Stimulated activated CD4-positive, alpha-beta T cell treated with anti-CD3 and anti-CD28 coated beads, TNF-alpha, amount 100 ng/mL, for 24 hours (primary cell): ENCODE data around the gene PRELID3B.

ENCODE experiments used
- DNase-seq, 3 experiments: peaks; one replicate each; pipeline ENCODE4 v3.0.0-alpha.2; 2020; ENCODE audit warnings: low read depth in 3 of 3

PRELID3B gene

DNA sequence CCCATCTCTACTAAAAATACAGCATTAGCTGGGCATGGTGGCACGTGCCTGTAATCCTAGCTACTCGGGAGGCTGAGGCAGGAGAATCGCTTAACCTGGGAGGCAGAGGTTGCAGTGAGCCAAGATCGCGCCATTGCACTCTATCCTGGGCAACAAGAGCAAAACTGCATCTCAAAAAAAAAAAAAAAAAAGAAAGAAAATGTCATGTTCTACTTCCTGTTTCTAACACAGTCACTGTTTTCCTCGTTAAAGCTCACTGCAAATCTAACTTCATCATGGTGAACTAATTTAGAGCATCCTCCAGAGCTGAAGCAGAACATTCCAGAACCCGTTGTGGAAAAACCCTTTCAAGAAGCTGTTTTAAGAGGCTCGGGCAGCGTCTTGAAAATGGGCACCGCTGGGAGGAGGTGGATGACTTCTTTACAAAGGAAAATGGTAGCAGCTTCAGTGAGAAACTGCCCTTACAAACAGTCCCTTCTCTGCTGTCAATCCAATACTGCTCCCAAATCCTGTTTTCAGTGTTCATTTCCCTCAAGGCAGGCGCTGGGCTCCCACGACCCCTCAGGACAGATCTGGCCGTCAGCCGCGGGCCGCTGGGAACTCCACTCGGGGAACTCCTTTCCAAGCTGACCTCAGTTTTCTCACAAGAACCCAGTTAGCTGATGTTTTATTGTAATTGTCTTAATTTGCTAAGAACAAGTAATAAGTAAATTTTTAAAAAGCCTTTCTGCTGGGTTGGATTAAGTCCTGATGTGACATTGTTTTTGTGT is 48.0 kb downstream of the PRELID3B start:
- DNase-seq: no peak

DNA sequence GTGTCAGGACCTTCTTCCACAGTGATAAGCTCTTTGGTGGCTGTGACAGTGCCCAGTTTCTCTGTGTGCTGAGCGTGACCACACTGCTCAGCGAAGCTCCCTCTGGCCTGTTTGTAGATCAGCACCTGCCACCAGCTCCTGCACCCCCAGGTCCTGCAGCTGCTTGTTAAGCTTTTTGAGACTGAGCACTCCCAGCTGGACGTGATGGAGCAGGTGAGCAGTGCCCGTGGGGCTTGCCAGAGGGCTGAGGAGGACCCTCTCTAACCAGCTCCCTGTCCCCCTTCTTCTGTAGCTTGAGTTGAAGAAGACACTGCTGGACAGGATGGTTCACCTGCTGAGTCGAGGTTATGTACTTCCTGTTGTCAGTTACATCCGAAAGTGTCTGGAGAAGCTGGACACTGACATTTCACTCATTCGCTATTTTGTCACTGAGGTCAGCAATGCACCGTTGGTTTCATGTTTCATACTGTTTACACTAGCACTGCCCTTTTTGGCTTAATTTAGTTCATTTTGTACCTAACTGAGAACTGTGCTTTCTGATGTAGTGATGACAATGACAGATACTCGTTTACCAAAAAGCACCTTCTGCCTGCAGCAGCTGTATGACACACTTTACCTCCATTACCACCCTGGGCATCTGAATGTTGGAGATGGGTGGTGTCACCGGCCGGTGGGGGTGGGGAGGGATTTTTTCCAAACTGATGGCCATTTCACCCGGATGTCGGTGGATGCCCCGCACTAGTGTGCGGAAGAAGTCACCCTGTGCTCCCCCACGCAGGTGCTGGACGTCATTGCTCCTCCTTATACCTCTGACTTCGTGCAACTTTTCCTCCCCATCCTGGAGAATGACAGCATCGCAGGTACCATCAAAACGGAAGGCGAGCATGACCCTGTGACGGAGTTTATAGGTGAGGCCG is 49.0 kb downstream of the PRELID3B start:
- no peak for DNase-seq

- no peak for DNase-seq
Measured at GRCh38 chr20:58992911-58993310, 49.7 kb downstream of the PRELID3B start.

DNA sequence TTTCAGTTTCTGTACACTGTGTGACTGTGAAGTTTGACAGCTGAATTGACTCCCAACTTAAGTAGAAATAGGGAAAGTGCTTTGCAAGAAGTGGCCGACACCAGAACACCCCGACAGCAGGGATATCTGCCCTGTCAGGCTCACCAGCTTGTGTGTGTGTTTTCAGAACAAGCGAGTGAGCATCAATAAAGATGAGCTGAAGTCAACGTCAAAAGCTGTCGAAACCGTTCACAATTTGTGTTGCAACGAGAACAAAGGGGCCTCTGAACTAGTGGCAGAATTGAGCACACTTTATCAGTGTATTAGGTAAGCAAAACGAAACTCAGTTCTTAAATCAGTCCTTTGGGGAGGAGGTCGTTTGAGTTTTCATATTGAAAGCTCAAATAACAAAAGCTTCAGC is 50.9 kb downstream of the PRELID3B start:
- no peak for DNase-seq

GRCh38 chr20:58990651-58991445 is 51.7 kb downstream of the PRELID3B start:
- DNase-seq: no peak

- no peak for DNase-seq
Measured at GRCh38 chr20:58989196-58989595, 53.4 kb downstream of the PRELID3B start.

DNA sequence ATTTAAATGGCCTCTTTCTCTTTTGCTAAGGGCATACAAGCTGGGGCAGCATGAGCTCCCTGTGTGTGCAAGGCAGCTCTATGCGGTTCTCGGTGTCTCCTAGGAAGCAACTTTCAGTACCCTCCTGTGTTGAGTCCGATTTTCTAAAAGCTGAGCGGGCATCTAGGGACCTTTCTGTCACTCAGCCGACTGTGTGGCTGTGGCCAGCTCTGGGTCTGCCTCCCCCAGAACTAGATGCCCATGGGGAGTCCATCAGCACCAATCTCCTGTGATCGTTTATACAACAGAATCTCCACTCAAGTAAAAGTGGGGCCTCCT is 54.1 kb downstream of the PRELID3B start:
- DNase-seq: no peak

DNA sequence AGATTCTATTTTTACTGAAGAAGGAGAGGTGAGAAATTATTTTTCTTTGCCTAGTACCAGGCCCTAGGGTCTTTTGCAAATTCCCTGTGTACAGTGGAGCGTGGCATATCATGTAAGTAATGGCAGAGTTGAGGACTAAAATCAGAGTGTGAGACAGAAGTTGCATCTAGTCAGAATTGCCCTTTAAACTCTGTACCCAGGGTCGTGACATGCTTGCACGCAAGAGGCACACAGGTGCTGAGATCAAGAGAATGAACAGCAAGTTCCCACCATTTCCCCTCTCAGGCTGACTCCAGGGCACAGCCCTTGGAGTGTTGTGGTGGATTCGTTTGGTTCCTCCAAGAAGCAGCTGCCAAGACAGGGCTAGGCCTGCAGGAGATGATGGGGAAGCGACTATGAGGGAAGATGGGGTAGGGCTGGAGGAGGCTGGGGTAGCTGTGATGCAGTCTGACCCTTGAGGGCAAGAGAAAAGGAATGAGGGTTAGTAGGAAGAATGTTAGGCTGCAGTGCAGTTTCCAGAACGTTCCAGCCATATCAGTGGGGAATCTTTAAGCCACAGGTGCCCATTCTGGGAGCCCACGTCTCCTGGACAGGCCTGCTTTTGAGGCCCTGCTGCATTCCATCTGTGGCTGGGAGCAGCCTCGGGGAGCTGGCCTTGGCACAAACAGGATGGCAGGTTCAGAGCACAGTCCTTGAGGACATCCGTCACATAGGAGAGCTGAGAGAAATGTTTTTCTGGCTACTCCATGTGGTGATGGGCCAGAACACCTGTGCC is 54.6 kb downstream of the PRELID3B start:
- DNase-seq: no peak

DNA sequence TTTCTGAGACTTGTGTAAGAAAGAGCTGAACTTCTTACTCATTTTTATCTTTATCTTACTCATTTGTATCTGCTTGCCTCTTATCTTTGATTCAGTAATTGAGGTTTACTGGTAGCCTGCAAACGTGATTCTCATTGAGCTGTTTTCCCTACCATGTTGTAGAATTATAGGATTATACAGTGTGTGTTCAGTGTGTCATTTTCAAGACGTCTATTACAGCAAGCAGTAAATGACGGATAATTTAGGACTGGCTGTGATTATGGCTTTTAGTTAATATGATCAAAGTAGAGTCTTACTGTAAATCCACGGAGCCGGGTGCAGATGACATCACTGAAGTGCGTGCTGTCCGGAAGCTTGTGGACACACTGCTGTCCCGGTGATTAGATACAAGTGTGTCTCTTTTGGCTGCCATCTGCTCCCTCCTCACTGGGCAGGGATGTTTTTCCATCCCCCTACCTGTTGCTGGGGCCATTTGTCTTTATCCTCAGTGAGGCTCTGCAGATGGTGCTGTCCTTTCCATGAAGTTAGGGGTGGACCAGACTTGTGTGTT is 55.5 kb downstream of the PRELID3B start:
- DNase-seq: no peak

DNA sequence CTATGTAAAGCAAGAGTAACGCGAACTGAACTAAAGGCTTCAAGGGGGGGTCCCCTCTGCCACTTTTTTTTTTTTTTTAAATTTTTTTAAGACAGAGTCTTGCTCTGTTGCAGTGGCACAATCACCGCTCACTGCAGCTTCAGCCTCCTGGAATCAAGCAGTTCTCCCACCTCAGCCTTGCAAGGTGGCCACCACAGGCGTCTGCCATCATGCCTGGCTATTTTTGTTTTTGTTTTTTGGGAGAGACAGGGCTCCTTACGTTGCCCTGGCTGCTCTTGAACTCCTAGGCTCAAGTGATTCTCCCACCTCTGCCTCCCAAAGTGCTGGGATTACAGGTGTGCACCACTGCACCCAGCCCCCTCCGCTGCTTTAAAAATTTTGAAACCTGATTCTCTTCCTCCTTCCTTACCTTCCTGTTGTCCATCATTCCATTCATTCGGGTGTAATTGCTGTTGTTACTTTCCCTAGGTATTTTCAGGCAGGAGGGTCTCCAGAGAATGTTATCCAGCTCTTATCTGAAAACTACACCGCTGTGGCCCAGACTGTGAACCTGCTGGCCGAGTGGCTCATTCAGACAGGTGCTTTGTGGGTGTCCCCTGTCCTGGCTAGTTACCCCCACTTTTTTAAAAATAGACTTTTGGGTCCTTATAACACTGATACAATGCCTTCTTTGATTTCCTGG is 56.2 kb downstream of the PRELID3B start:
- DNase-seq: no peak

- DNase-seq: no peak
Measured at GRCh38 chr20:58985656-58986055, 56.9 kb downstream of the PRELID3B start.

- DNase-seq: no peak
Measured at GRCh38 chr20:58984691-58985090, 57.9 kb downstream of the PRELID3B start.
